Pancreas (tissue), 10 donors: ENCODE measurements around the gene IGFBP3. TPM values are rescaled to one million over a fixed set of nuclear protein-coding genes. Genes with fewer than 3 reads are reported as not detected.
A peak's percentile ranks its signal among the peaks of the same experiment; 100 is the strongest.
"Not testable (repeated sequence)": the region's sequence is repeated elsewhere in the genome, so short reads cannot be mapped to it uniquely, and the experiment has no call there.

ENCODE experiments used
- ATAC-seq, 4 donors: fragments of 200-7000 bp; cut with Tn5 transposase; one replicate each; pipeline versions ENCODE4 v1.8.0 to v1.9.1; 2020; ENCODE audit warnings: mild to moderate bottlenecking in 4 of 4, moderate library complexity in 4 of 4
- DNase-seq, 6 donors: peaks; one replicate each; pipeline ENCODE4 v3.0.0-alpha.2; 2020
- FAIRE-seq: peaks from 2 replicates; lab custom pipeline; 2012; peaks lifted over from hg19 to GRCh38; lab: Jason Lieb, UNC
- H3K27ac ChIP-seq, 4 donors: fragments of 200-600 bp; sonication (generic); 1 replicate in 3 of 4; 2 replicates in 1 of 4; pipeline versions ENCODE4 v1.5.0 to v1.8.0; 2020
- H3K27me3 ChIP-seq, 4 donors: fragments of 200-600 bp; one replicate each; pipeline ENCODE4 v1.8.0; 2021
- H3K36me3 ChIP-seq, 3 donors: fragments of 200-600 bp; sonication (generic) in 1 of 3; one replicate each; pipeline versions ENCODE4 v1.5.0 to v1.8.0; 2020 to 2021
- H3K4me1 ChIP-seq, 3 donors: fragments of 200-600 bp; one replicate each; pipeline ENCODE4 v1.8.0; 2021
- H3K4me3 ChIP-seq, 4 donors: fragments of 200-600 bp; sonication (generic) in 2 of 4; one replicate each; pipeline versions ENCODE4 v1.5.0 to v1.8.0; 2020 to 2021
- H3K9me3 ChIP-seq, 4 donors: fragments of 200-600 bp; one replicate each; pipeline ENCODE4 v1.8.0; 2021
- WGBS, 2 donors: extraction: QIAGEN DNeasy Blood & Tissue Kit; methylation state at CpG; one replicate each; pipeline ENCODE4 v1.1.7; 2013; 5-methylcytosine and 5-hydroxymethylcytosine counted together
- intact Hi-C, 3 donors: fragments of 100-400 bp; cut with DNase I; formaldehyde crosslinking; loops; one replicate each; pipeline versions ENCODE4 v1.11.1 to v1.14.2; 2022
- polyA plus RNA-seq, 2 donors: library from polyadenylated mRNA; stranded (reverse); fragments of 200-250 nt; gene quantifications; one replicate each; pipeline ENCODE4 v1.2.3, GENCODE V29; 2013
- total RNA-seq, 6 donors: library from RNA; stranded (reverse); fragmentation: NEBNext Ultra II Directional in 4 of 6; extraction: Animal tissue kit (Norgen Biotek cat#: 25700) in 4 of 6; gene quantifications; one replicate each; pipeline versions ENCODE4 v1.2.1 to v1.2.4, GENCODE V29; 2021 to 2023
- TF ChIP-seq, protein P1 (sequence below), 4 donors: fragments of 200-600 bp; sonication (generic) in 3 of 4; IDR thresholded peaks; one replicate each; pipeline versions ENCODE4 v1.5.0 to v1.8.0; 2021; ENCODE audit warnings: antibody characterized with exemption in 4 of 4
- donor health status: healthy with polysubstance abuse.
- donor health status: DM: no; HTN: no; CAD: no; lungs with moderate emphysema.
- donor health status: DM: no; HTN: no; CAD: no.
- donor health status: control.
- donor health status: control.
- donor health status: Bipolar disorder and iron deficiency.
- donor health status: DM: yes; HTN: yes; CAD: no.
- donor health status: DM: no; HTN: no; CAD: no.
- donor health status: DM: no; HTN: no; CAD: no.
- donor health status: DM: yes; HTN: yes; CAD: no.

The IGFBP3 gene
- total and polyA plus RNA-seq, 8 donors = 4.6 to 27.3 (median 13.1) TPM

DNA sequence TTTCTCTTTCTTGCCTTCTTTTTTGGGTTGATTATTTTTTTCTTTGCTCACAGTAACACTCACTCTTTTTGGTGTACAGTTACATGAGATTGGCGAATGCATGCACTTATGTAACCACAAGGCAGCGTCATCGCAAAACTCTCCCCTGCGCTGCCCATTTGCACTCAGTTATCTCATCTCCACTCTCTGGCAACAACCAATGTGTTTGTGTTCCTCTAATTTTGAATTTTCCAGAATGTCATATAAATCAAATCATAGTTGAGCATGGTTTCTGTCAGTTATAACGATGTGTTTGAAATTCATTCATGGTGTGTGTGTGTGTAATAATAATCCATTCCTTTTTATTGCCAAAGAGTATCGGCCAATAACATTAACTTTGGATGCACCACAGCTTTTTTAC is 23.0 kb upstream of the IGFBP3 start:
- Histone ChIP-seq H3K27ac (no peak overlapping the region), H3K4me3 (no peak overlapping the region), H3K9me3 (no peaks in the 10 kb centered on the region), H3K27me3 (no peaks in the 10 kb centered on the region), H3K36me3 (no peaks in the 10 kb centered on the region), H3K4me1 (no peaks in the 10 kb centered on the region)
- WGBS, 2 donors = 82 to 88% methylated on average over 6 of the region's 6 CpGs
- intact Hi-C loops = no loop called here
- ATAC-seq = no peak
- no peak for FAIRE-seq
- no peak for DNase-seq
- TF ChIP-seq, protein P1, sequence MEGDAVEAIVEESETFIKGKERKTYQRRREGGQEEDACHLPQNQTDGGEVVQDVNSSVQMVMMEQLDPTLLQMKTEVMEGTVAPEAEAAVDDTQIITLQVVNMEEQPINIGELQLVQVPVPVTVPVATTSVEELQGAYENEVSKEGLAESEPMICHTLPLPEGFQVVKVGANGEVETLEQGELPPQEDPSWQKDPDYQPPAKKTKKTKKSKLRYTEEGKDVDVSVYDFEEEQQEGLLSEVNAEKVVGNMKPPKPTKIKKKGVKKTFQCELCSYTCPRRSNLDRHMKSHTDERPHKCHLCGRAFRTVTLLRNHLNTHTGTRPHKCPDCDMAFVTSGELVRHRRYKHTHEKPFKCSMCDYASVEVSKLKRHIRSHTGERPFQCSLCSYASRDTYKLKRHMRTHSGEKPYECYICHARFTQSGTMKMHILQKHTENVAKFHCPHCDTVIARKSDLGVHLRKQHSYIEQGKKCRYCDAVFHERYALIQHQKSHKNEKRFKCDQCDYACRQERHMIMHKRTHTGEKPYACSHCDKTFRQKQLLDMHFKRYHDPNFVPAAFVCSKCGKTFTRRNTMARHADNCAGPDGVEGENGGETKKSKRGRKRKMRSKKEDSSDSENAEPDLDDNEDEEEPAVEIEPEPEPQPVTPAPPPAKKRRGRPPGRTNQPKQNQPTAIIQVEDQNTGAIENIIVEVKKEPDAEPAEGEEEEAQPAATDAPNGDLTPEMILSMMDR (IDR thresholded peaks at IDR 0.05) = no peak

DNA sequence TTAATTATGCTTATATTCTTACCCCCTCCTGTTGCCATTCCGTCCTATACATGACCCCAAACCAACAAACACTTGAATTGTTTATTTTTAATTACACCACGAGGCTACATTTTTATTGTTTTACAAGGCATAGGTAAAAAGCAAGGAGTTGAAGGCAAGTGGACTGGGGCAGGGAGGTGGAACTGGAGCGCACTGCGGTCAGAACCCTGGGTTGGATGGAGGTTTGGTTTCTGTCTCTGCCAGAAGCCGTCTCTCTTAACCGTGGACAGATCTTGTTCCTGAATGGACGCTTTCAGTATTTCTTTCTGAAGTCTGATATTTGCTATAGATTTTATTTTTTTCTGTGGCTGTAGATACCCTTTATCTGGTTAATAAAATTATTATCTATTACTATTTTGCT is 19.9 kb upstream of the IGFBP3 start:
- 48 to 62% methylated on average over 7 of the region's 7 CpGs for WGBS, 2 donors
- Histone ChIP-seq H3K4me3 (no peak overlapping the region), H3K4me1 (no peaks in the 10 kb centered on the region), H3K27me3 (no peaks in the 10 kb centered on the region), H3K36me3 (no peaks in the 10 kb centered on the region), H3K9me3 (no peaks in the 10 kb centered on the region), H3K27ac (no peak overlapping the region)
- ATAC-seq (no peak), DNase-seq (no peak), FAIRE-seq (no peak)
- TF ChIP-seq, protein P1 (IDR thresholded peaks at IDR 0.05) = no peak
- intact Hi-C loops = no loop called here

DNA sequence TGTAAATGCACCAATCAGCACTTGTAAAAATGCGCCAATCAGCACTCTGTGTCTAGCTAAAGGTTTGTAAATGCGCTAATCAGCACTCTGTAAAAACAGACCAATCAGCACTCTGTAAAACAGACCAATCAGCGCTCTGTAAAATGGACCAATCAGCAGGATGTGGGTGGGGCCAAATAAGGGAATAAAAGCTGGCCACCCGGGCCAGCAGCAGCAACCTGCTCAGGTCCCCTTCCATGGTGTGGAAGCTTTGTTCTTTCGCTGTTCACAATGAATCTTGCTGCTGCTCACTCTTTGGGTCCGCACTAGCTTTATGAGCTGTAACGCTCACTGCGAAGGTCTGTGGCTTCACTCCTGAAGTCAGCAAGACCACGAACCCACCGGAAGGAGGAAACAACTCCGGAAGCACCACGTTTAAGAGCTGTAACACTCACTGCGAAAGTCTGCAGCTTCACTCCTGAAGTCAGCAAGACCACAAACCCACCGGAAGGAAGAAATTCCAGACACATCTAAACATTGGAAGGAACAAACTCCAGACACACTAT is 19.2 kb upstream of the IGFBP3 start:
- FAIRE-seq, H3K27ac ChIP-seq, H3K36me3 ChIP-seq, intact Hi-C loops, H3K4me1 ChIP-seq, H3K9me3 ChIP-seq, DNase-seq, H3K4me3 ChIP-seq, H3K27me3 ChIP-seq, ATAC-seq: not testable (repeated sequence)
- 78 to 91% methylated on average over 14 of the region's 14 CpGs for WGBS, 2 donors

DNA sequence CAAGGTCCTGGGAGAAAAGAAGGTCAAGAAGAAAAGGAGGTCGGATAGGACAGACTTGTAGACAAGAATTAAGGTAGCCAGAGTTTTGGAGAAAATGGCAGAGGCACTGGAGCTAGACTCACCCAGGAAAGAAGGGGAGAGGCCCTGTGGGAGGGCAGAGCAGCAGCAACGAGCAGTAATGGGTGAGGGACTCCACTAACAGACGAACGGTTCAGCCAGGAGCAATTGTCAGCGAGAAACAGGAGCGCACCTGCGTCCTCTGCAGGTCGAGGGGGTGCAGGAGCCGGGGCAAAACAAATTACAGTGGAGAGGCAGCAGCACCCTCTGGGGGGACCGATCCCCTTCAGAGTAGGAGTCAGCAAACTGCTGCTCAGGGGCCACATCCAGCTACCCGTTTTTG is 18.5 kb upstream of the IGFBP3 start:
- TF ChIP-seq, protein P1 (IDR thresholded peaks at IDR 0.05) = no peak
- intact Hi-C loops = no loop called here
- Histone ChIP-seq H3K4me3 (no peak overlapping the region), H3K9me3 (no peaks in the 10 kb centered on the region), H3K27me3 (no peaks in the 10 kb centered on the region), H3K27ac (no peak overlapping the region), H3K4me1 (no peaks in the 10 kb centered on the region), H3K36me3 (no peaks in the 10 kb centered on the region)
- no peak for ATAC-seq
- FAIRE-seq = no peak
- WGBS, 2 donors = 74 to 86% methylated on average over 11 of the region's 11 CpGs
- no peak for DNase-seq

DNA sequence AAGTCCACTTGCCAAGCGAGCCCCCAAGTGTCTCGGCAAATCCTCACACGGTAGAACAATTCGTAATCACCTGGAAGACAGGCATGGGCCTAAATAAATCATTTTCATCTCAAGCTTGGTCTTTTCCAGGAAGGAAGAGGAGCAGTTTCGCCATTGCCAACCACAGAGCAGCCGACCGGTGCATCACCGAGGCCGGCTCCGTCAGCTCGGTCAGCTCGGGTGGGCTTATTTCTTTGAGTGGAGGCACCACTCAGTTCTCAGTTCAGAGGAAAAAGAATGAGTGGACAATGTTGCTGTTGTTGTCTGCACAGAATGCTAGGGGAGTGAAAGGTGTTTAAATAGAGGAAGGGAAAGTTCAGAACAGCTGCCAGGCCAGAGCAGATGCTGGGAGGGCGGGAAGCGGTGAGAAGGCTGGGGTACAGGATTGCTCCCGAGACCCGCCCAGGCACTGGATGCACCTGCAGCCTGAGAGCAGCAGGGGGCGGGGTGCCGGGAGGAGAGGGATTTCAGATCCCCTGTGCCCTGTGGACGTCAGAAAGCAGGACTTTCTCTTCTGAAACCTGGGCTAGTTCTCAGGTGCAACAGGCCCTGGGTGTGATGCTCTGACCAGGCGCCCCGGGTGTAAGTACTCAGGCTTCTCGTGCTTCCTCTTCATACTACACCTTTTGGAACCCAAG is 17.7 kb upstream of the IGFBP3 start:
- H3K9me3 ChIP-seq = no peaks in the 10 kb centered on the region
- intact Hi-C loops = no loop called here
- H3K36me3 ChIP-seq = no peaks in the 10 kb centered on the region
- no peaks in the 10 kb centered on the region for H3K4me1 ChIP-seq
- ATAC-seq = peak in 1 of 4 donors; percentile 35
- 67 to 72% methylated on average over 22 of the region's 22 CpGs for WGBS, 2 donors
- TF ChIP-seq, protein P1 (IDR thresholded peaks at IDR 0.05) = peak in 1 of 4 donors; percentile 11
- no peak for DNase-seq
- FAIRE-seq = no peak
- no peak overlapping the region for H3K27ac ChIP-seq
- H3K4me3 ChIP-seq = no peak overlapping the region
- H3K27me3 ChIP-seq = no peaks in the 10 kb centered on the region
